ENCODE measurements around the gene TOR1AIP2.
A peak's percentile ranks its signal among the peaks of the same experiment; 100 is the strongest.

The TOR1AIP2 gene

GRCh38 chr1:179825206-179825605 lies 52.4 kb downstream of the TOR1AIP2 start:
- DNase-seq, result no peak

- DNase-seq, result no peak
Measured at GRCh38 chr1:179824265-179824664, 53.3 kb downstream of the TOR1AIP2 start.

- no peak for DNase-seq
Measured at GRCh38 chr1:179823693-179824092, 53.9 kb downstream of the TOR1AIP2 start.

- no peak for DNase-seq
Measured at GRCh38 chr1:179822065-179822464, 55.5 kb downstream of the TOR1AIP2 start.

GRCh38 chr1:179821524-179821923 lies 56.1 kb downstream of the TOR1AIP2 start:
- DNase-seq, result no peak

GRCh38 chr1:179820226-179820970 lies 57.2 kb downstream of the TOR1AIP2 start:
- no peak for DNase-seq

GRCh38 chr1:179818743-179819173 lies 58.8 kb downstream of the TOR1AIP2 start:
- DNase-seq, result no peak

GRCh38 chr1:179818260-179818659 lies 59.3 kb downstream of the TOR1AIP2 start:
- no peak for DNase-seq

GRCh38 chr1:179817789-179818188 lies 59.8 kb downstream of the TOR1AIP2 start:
- no peak for DNase-seq

- DNase-seq, result no peak
Measured at GRCh38 chr1:179817056-179817455, 60.5 kb downstream of the TOR1AIP2 start.

GRCh38 chr1:179816196-179816960 lies 61.2 kb downstream of the TOR1AIP2 start:
- DNase-seq, result peak; percentile 69

GRCh38 chr1:179815641-179816040 lies 62.0 kb downstream of the TOR1AIP2 start:
- peak; percentile 65 for DNase-seq

- DNase-seq, result peak; percentile 95
Measured at GRCh38 chr1:179814546-179814838, 63.1 kb downstream of the TOR1AIP2 start.

GRCh38 chr1:179813626-179814545 lies 63.7 kb downstream of the TOR1AIP2 start:
- DNase-seq, result no peak

- no peak for DNase-seq
Measured at GRCh38 chr1:179812501-179813292, 64.9 kb downstream of the TOR1AIP2 start.

GRCh38 chr1:179810367-179810715 lies 67.3 kb downstream of the TOR1AIP2 start:
- DNase-seq, result no peak

GRCh38 chr1:179809506-179810366 lies 67.9 kb downstream of the TOR1AIP2 start:
- DNase-seq, result peak; percentile 81

- no peak for DNase-seq
Measured at GRCh38 chr1:179808503-179808902, 69.1 kb downstream of the TOR1AIP2 start.

- peak; percentile 13 for DNase-seq
Measured at GRCh38 chr1:179807691-179808485, 69.7 kb downstream of the TOR1AIP2 start.

- no peak for DNase-seq
Measured at GRCh38 chr1:179807291-179807690, 70.3 kb downstream of the TOR1AIP2 start.

- no peak for DNase-seq
Measured at GRCh38 chr1:179806333-179806732, 71.3 kb downstream of the TOR1AIP2 start.
